ENCODE measurements around the gene MRPL16. TPM values are rescaled to one million over a fixed set of nuclear protein-coding genes. Genes with fewer than 3 reads are reported as not detected.
"Not testable (repeated sequence)": the region's sequence is repeated elsewhere in the genome, so short reads cannot be mapped to it uniquely, and the experiment has no call there.

MRPL16 gene
- total and polyA plus RNA-seq, 2 of the 13 experiments (the other 11 are each of a cell fraction or from before 2014, with no cell fraction given): 45.3 to 62.6 TPM

DNA sequence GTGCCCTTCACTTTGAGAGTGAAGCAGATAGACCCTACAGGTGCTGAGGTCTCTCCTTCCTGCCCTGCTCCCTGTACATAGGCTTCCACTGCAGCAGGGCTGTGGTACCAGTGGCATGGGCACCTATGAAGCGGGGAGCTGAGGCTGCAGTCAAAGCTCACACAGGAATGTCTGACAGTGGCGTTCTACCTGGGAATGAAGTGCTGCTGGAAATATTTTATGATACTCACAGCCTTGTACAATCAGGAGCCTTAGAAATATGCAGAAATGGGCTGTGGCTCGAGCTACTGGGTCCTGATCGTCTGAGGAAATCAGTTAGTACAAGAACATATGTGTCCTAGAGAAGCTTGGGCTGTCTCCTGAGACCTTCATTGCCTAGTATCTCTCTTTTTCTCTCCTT is 24.8 kb downstream of the MRPL16 start:
- H3K4me1 ChIP-seq (ENCODE audit: insufficient read depth, low read length): peaks cover 15% of the 10 kb centered on the region
- no peak overlapping the region for H3K27ac ChIP-seq (ENCODE audit: extremely low read length, insufficient read depth, low read length)
- H3K27me3 ChIP-seq (ENCODE audit: control insufficient read depth in 1 of 2, insufficient read depth in 2 of 2, low read length in 2 of 2): no peaks in the 10 kb centered on the region
- ChIA-PET POLR2A (interaction anchor here (0.7 to 2.1 kb wide), 3 partner anchors 7 to 117 kb away, joined by 3 to 9 read pairs (median 5); partner anchors contain the start of gene PATL1), CTCF (ENCODE audit: low intra/inter-chr PET ratio, low total read pairs) (no interaction called here)
- no peak overlapping the region for H3K4me2 ChIP-seq (ENCODE audit: low read depth, low read length)
- no peak overlapping the region for H2AFZ ChIP-seq (ENCODE audit: low read length)
- ATAC-seq (no peak), FAIRE-seq (no peak), DNase-seq (ENCODE audit: low spot score) (no peak)
- H3K79me2 ChIP-seq (ENCODE audit: insufficient read depth, low read length): no peaks in the 10 kb centered on the region
- WGBS (ENCODE audit: low lambda C conversion rate): 98% methylated on average over 4 of the region's 4 CpGs
- no peak overlapping the region for H3K4me3 ChIP-seq (replicated peaks in 1 of 3; ENCODE audit: insufficient read depth in 1 of 3, low read depth in 2 of 3, low read length in 3 of 3)
- no TSS peak for BruUV-seq (replicated peaks)
- H3K36me3 ChIP-seq (replicated peaks in 1 of 2; ENCODE audit: control insufficient read depth in 1 of 2, insufficient read depth in 2 of 2, low read length in 2 of 2): peaks cover 3 to 12% of the 10 kb centered on the region in 2 experiments; a peak in 4 of 5 replicates
- in situ Hi-C loops (cut with HindIII; ENCODE audit: extremely low pct_ligation_motif_present, low pct_unique_long_range_greater_than_20kb): no loop called here
- no peaks in the 10 kb centered on the region for H4K20me1 ChIP-seq (ENCODE audit: insufficient read depth, low read length)
- H3K9me3 ChIP-seq (ENCODE audit: low read length): no peaks in the 10 kb centered on the region
- intact Hi-C loops (cut with micrococcal nuclease; ENCODE audit: unreplicated experiment): loop anchor here (5.0 kb wide), 1 partner anchor 34 kb away; no protein-coding TSS in a partner anchor
- no peak for TF ChIP-seq ZNF24 (IDR thresholded peaks at IDR 0.05)
- no peak overlapping the region for H3K9ac ChIP-seq (ENCODE audit: insufficient read depth, low read depth, low read length)

- H3K9me3 ChIP-seq (ENCODE audit: low read length); H3K27ac ChIP-seq (ENCODE audit: extremely low read length, insufficient read depth, low read length); DNase-seq (ENCODE audit: low spot score); in situ Hi-C loops (cut with HindIII; ENCODE audit: extremely low pct_ligation_motif_present, low pct_unique_long_range_greater_than_20kb); H3K36me3 ChIP-seq (replicated peaks in 1 of 2; ENCODE audit: control insufficient read depth in 1 of 2, insufficient read depth in 2 of 2, low read length in 2 of 2); H3K9ac ChIP-seq (ENCODE audit: insufficient read depth, low read depth, low read length); H3K27me3 ChIP-seq (ENCODE audit: control insufficient read depth in 1 of 2, insufficient read depth in 2 of 2, low read length in 2 of 2); BruUV-seq (replicated peaks); H2AFZ ChIP-seq (ENCODE audit: low read length); FAIRE-seq; intact Hi-C loops (cut with micrococcal nuclease; ENCODE audit: unreplicated experiment); H4K20me1 ChIP-seq (ENCODE audit: insufficient read depth, low read length); POLR2A ChIA-PET; H3K79me2 ChIP-seq (ENCODE audit: insufficient read depth, low read length); H3K4me2 ChIP-seq (ENCODE audit: low read depth, low read length); ATAC-seq; H3K4me3 ChIP-seq (replicated peaks in 1 of 3; ENCODE audit: insufficient read depth in 1 of 3, low read depth in 2 of 3, low read length in 3 of 3); CTCF ChIA-PET (ENCODE audit: low intra/inter-chr PET ratio, low total read pairs): not testable (repeated sequence)
- peaks cover 15% of the 10 kb centered on the region for H3K4me1 ChIP-seq (ENCODE audit: insufficient read depth, low read length)
- WGBS (ENCODE audit: low lambda C conversion rate): 91% methylated on average over 5 of the region's 5 CpGs
Observed at GRCh38 chr11:59784441-59784840, 26.1 kb downstream of the MRPL16 start.

GRCh38 chr11:59783632-59784090 is 26.9 kb downstream of the MRPL16 start:
- POLR2A ChIA-PET: no interaction called here
- ATAC-seq: no peak
- H3K27ac ChIP-seq (ENCODE audit: extremely low read length, insufficient read depth, low read length): no peak overlapping the region
- TF ChIP-seq ZNF138 (CRISPR knock-in tag; IDR thresholded peaks at IDR 0.05; ENCODE audit: low read depth) (no peak), ZNF30 (CRISPR knock-in tag; IDR thresholded peaks at IDR 0.05) (no peak), TAF15 (IDR thresholded peaks at IDR 0.05; ENCODE audit: low read depth, low read length, poor library complexity, severe bottlenecking) (no peak), PLRG1 (conservative IDR thresholded peaks at IDR 0.05) (no peak), ZNF737 (CRISPR knock-in tag; IDR thresholded peaks at IDR 0.05; ENCODE audit: borderline replicate concordance) (no peak), RBM22 (optimal IDR thresholded peaks at IDR 0.05; ENCODE audit: low read length) (no peak), FOXK1 (CRISPR knock-in tag; IDR thresholded peaks at IDR 0.05; ENCODE audit: borderline replicate concordance, low read depth) (no peak), ZNF333 (CRISPR knock-in tag; IDR thresholded peaks at IDR 0.05; ENCODE audit: borderline replicate concordance) (no peak), THYN1 (CRISPR knock-in tag; IDR thresholded peaks at IDR 0.05; ENCODE audit: borderline replicate concordance, low read depth) (no peak), RORA (CRISPR knock-in tag; IDR thresholded peaks at IDR 0.05) (no peak)
- TF ChIP-seq, protein P1, sequence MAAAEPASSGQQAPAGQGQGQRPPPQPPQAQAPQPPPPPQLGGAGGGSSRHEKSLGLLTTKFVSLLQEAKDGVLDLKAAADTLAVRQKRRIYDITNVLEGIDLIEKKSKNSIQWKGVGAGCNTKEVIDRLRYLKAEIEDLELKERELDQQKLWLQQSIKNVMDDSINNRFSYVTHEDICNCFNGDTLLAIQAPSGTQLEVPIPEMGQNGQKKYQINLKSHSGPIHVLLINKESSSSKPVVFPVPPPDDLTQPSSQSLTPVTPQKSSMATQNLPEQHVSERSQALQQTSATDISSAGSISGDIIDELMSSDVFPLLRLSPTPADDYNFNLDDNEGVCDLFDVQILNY (CRISPR knock-in tag; conservative IDR thresholded peaks at IDR 0.05): no peak

More at GRCh38 chr11:59783632-59784090, 26.9 kb downstream of the MRPL16 start:
- CTCF ChIA-PET (ENCODE audit: low intra/inter-chr PET ratio, low total read pairs): no interaction called here
- no peak overlapping the region for H2AFZ ChIP-seq (ENCODE audit: low read length)
- H3K9ac ChIP-seq (ENCODE audit: insufficient read depth, low read depth, low read length): no peak overlapping the region
- H3K4me2 ChIP-seq (ENCODE audit: low read depth, low read length): no peak overlapping the region
- H3K4me1 ChIP-seq (ENCODE audit: insufficient read depth, low read length): peaks cover 16% of the 10 kb centered on the region
- peaks cover 4 to 5% of the 10 kb centered on the region in 2 experiments; a peak in 4 of 5 replicates for H3K36me3 ChIP-seq (replicated peaks in 1 of 2; ENCODE audit: control insufficient read depth in 1 of 2, insufficient read depth in 2 of 2, low read length in 2 of 2)
- H3K9me3 ChIP-seq (ENCODE audit: low read length): no peaks in the 10 kb centered on the region
- H4K20me1 ChIP-seq (ENCODE audit: insufficient read depth, low read length): no peaks in the 10 kb centered on the region
- no peaks in the 10 kb centered on the region for H3K79me2 ChIP-seq (ENCODE audit: insufficient read depth, low read length)
- in situ Hi-C loops (cut with HindIII; ENCODE audit: extremely low pct_ligation_motif_present, low pct_unique_long_range_greater_than_20kb): no loop called here
- no peaks in the 10 kb centered on the region for H3K27me3 ChIP-seq (ENCODE audit: control insufficient read depth in 1 of 2, insufficient read depth in 2 of 2, low read length in 2 of 2)
- FAIRE-seq (no peak), DNase-seq (ENCODE audit: low spot score) (no peak)
- intact Hi-C loops (cut with micrococcal nuclease; ENCODE audit: unreplicated experiment): no loop called here
- no TSS peak for BruUV-seq (replicated peaks)
- H3K4me3 ChIP-seq (replicated peaks in 1 of 3; ENCODE audit: insufficient read depth in 1 of 3, low read depth in 2 of 3, low read length in 3 of 3): no peak overlapping the region
- WGBS (ENCODE audit: low lambda C conversion rate): 94% methylated on average over 4 of the region's 4 CpGs
